Activated CD4-positive, alpha-beta T cell treated with anti-CD3 and anti-CD28 coated beads, Interleukin-2, Interleukin-6, amounts not matched to agents 100 ng/mL and 50 ng/mL, durations not matched to agents 16 hours and 8 hours (primary cell): ENCODE data around the gene SH3PXD2A.

ENCODE experiments used
- DNase-seq: peaks from one replicate; pipeline ENCODE4 v3.0.0-alpha.2; 2020

SH3PXD2A gene

GRCh38 chr10:103855424-103855823 is at the start of gene SH3PXD2A:
TSS of gene SH3PXD2A (minus strand) at chr10:103855576. CDS start at chr10:103855266, 310 bp downstream.
- DNase-seq, result no peak

DNA sequence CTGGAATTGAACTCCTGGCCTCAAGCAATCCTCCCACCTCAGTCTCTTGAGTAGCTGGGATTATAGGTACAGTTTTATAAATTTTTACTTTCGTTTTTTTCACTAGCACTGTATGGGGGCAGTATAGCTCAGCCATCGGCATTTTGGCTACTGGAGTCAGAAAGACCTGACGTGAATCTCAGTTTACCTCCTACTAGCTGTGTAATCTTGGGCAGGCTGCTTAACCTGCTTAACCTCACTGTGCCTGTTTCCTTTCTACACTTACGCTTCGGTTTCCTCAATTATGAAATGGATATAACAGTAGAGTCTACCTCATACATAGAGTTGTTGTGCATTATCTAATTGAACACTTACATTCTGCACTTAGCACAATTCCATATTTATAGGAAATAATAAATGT is 45.9 kb upstream of the SH3PXD2A start:
- no peak for DNase-seq

- no peak for DNase-seq
Observed at GRCh38 chr10:103899312-103899711, 43.9 kb upstream of the SH3PXD2A start.

DNA sequence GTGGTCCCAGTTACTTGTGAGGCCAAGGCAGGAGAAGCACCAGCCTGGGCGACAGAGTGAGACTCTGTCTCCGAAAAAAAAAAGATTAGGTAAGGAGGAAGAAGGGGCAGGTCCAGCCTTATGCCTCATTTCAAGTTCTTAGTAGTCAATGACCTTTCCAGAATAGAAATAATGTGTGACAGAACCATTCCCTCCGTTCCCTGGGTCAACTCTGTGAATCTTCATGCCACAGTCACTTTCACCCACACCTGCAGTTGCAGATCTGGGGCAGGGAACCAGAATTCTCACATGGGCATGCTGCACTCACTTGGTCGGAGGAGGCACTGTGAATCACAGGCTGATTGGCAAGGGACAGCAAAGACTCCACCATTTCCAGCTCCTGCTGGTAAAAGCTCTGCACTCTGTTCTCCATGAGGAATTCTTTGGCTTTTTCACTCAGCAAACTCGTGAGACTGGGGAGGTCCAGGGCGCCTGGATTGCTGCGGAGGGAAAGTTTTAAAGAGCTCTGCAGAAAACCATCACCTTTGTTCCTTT is 41.9 kb upstream of the SH3PXD2A start:
- DNase-seq, result no peak

GRCh38 chr10:103896225-103896624 is 40.8 kb upstream of the SH3PXD2A start:
- DNase-seq, result no peak

GRCh38 chr10:103895411-103896186 is 40.2 kb upstream of the SH3PXD2A start:
- DNase-seq, result peak; percentile 53

DNA sequence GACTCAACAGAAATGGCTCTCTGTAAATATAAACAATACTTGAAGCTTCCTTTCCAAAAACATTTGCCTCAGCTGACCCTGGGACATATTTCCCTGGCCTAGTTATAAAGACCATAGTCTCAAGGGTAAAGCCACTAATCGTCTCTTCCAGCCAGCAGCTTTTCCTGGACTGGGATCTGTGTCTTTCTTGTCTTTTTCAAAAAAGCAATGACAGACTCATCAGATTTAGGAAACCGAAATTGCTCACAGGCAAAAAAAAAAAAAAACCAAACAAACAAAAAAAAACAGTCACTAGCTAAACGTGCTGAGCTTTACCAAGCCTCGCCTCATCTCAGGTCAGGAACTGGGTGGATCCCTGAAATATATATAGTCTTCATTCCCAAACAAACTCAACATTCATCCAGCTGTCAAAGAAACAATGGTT is 39.1 kb upstream of the SH3PXD2A start:
- DNase-seq, result no peak

DNA sequence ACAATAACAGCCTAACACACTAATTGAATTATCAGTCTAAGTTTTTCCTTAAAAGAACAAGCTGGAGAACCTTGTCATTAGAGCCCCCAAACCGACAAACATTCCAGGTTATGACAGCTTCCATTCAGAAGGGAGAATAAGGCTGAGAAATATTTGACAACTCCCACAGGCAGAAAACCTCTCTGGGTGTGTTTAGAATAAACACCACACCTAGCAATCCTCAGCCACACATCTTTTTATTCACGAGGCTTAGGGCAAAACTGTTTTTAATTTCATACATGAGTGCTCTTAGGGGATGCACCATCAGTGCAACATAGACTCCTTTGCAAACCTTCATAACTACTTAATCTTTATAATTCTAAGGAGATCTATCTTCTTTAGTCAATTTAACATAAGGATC is 38.4 kb upstream of the SH3PXD2A start:
- DNase-seq, result no peak

- DNase-seq, result no peak
Observed at GRCh38 chr10:103892181-103892580, 36.8 kb upstream of the SH3PXD2A start.

DNA sequence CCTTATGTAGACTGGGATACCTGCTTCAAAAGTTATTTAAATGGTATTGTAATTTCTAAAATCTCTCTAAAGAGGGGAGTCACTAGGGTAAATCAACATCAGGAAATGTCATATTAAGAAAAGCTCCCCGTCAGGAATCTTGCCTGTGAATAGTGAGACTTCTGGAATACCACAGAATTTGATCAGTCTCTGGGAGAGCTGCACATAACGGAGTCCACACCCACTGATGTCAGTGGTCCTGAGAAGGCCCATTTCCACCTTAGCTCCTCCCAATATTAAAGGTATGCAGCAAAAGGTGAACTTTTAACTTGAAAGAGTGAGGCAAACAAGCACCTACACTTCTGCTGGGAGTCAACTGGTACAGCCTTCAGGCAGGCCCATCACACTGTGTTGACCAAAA is 35.3 kb upstream of the SH3PXD2A start:
- DNase-seq, result no peak

DNA sequence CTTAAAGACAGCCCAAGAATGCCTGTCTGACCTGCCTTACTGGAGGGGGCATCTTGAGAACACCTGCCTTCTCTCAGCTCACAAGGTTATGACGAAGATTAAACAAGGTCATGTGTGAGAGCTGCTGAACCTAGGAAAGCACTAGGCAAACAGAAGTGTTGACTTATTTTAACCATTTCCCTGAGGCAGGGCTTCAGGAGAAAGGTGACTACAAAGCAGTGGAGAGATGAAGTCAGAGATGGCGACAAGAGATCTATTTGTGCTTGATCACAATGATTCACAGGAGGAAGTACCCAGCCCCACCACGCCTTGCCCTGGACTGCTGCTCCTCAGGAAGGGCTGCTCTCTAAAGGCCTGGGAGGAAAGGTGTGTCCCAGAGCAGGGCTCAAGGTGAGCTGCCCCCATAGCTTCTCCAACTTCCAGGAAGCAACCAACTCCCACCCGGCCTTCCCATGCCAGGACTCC is 34.9 kb upstream of the SH3PXD2A start:
- DNase-seq, result peak; percentile 48

DNA sequence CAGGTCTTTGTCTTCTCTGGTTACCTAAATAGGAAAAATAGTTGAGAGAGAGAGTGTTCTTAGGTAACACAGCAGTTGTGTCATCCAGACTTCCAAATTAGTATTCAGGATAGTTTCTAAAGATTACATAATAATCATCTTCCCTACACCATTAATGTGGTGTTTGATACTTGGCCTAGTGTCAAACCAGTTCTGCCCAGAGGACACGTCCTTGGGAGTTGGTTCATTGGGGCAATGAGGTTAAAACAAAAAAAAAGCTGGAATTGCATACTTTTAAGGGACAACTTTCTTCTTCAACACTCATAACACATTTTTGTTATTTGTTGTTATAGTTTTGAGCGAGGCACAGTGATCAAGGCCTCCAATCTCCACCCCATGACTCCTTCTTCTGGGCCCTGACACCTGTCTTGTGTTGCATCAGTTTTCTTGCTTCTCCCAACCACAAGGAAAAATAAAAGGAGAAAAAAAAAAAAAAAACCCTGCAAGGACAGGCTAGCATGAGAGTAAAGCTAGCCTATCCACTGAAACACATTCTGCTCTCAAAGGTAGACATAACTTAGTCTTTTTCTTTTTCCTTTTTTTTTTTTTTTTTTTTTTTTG is 33.8 kb upstream of the SH3PXD2A start:
- no peak for DNase-seq

GRCh38 chr10:103888113-103888841 is 32.9 kb upstream of the SH3PXD2A start:
- peak; percentile 68 for DNase-seq

DNA sequence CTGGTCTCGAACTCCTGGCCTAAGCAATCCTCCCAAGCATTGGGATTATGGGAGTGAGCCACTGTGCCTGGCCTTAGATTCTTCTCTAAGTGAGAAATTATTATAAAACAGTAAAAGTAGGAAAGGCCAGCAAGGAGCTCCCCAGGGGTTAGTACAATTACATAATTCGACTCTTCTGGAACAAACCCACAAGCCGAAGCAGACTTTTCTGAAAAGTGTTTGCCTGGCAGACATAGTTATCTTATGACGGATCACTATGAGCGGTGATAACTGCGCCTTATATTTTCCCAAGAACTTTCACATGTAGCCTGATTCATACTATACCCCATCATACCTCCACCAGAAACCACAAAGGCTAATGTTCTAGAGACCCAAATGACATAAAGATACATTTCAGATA is 30.2 kb upstream of the SH3PXD2A start:
- no peak for DNase-seq

GRCh38 chr10:103884681-103885139 is 29.3 kb upstream of the SH3PXD2A start:
- peak; percentile 57 for DNase-seq

DNA sequence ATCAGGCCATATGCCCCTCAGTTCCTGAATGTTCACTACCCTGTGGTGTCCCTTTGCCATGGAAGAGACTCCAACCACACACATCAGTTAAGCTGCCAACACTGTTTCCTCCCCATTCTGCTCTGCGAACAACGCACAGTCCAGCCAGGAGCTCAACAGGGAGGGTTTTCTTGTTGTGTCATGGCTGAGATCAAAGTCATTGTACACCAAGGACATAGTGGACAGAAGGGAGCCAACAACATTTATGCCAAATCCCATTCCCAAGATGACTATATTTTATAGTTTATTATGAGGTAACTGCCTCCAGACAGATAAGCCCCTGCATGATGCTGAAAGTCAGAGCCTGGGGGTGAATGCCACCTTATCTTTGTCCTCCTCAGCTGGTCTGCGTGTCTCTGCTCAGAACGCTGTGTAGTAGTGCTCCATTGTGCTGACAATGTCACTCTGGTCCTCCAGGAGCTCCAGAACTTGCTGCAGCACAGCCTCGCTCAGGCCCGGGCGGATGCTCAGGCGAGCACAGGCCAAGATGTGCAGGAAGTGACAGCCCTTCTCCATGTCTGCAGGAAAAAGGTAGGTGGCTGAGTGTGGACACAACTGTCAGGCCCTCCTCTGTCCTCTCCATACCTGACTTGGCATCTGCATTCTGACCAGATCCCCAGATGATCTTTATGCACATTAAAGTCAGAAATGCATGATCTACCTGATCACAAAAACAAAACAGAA is 27.1 kb upstream of the SH3PXD2A start:
- no peak for DNase-seq

DNA sequence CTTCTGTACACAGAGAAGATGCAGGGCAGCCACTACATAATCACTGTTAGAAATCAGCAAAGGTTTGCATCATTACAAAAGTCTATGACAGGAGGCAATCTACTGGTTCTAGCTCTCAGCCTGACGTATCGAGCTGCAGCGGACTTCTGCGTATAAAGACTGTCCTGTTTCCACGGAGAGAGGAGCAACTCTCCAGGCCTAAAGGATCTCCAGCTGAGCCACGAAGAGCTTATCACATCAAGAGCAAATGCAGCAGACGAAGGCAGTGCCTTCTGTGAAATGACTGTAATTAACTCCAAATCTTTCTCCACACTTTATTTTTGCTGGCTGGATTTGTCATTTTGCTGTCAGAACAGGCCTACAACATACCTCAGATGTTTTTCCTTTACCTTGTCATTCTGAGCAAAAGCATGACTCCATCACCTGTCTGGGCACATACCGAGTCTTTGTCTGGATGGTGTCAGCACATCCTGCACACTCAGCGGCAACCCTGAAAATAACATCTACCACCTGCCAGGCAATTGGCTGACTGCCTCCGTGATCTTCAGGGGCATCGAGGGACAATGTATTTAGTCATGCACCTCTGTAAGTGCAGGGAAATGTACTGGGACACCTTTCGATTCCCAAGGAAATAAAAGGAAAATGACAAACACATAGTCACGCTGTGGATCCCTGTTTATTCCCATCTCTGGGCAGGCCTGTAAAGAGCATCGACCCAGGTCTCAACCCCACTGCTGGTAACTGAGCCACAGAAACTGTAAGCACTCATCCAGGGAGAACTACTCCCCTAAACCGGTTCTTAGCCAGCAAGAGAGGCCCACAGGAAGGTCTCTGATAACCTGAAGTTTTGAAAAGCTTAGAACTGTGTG is 26.3 kb upstream of the SH3PXD2A start:
- no peak for DNase-seq

DNA sequence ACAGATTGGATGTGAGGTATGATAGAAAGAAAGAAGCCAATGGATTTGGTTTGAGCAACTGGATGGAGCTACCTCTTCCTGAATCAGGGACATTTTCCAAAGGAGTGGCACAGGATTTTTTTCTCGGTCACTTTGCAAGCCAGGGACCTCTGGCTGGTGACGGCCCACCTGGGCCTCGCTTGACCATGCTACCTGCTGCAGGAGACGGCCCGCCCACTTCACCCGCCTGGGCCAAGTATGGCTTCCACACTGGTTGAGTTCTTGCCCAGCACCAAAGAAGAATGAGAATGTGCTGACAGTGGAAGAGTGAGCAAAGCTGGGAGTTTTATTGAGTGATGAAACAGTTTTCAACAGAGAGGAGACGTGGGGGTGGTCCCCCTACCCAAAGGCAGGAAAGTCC is 24.5 kb upstream of the SH3PXD2A start:
- no peak for DNase-seq

DNA sequence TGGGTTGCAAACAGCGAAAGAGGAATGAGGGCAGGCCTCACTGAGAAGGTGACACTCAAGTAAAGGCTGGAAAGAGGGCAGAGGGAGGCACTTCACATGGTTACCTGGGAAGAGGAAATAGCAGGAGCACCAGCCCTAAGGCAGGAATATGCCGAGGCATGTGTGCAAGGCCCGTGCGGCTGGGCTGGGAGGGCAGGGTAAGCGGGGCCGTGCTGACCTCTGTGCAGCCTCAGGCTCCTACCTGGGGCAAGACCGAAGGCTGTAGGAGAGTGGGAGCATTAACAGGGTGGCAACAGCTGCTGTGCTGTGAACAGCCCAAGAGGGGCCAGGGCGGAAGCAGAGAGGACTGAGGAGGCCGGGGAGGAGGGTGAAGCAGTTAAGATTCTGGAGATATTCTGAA is 24.0 kb upstream of the SH3PXD2A start:
- no peak for DNase-seq

DNA sequence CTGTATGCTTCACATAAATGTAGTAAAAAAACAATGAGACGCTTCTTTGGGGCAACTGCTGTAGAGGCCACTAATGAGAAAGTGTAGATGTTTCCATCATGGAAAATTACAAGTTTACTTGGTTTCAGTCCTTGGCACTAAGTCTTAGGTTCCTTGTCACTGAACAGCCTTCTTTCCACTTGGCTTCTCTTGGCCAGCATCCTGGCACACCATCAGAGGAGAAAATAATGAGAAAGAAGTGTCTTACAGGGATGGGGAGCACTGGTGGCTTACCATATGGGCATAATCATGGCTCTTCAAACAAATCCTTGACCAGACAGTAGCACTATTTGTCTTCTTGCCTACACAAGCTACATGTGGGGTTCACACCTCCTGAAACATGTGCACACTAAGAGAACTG is 22.5 kb upstream of the SH3PXD2A start:
- no peak for DNase-seq

- DNase-seq, result no peak
Observed at GRCh38 chr10:103876155-103876554, 20.8 kb upstream of the SH3PXD2A start.

GRCh38 chr10:103874730-103875129 is 19.4 kb upstream of the SH3PXD2A start:
- DNase-seq, result no peak
